Measurements from ENCODE around the gene PTPN9. TPM values are rescaled to one million over a fixed set of nuclear protein-coding genes. Genes with fewer than 3 reads are reported as not detected.

PTPN9 gene
- total and polyA plus RNA-seq, 7 experiments from 2014 or later: 11.2 to 35.6 (median 15.7) TPM

- no peak overlapping the region for H3K27ac ChIP-seq (ENCODE audit: low read depth, low read length)
- POLR2A ChIA-PET: interaction anchor here (1.0 kb wide), 1 partner anchor 9 kb away, joined by 4 read pairs; the partner anchor contains the start of gene SIN3A
Measured at GRCh38 chr15:75460646-75461045, 118.5 kb downstream of the PTPN9 start.

GRCh38 chr15:75459581-75459980 is 119.5 kb downstream of the PTPN9 start:
- H3K27me3 Mint-ChIP-seq: no peaks in the 10 kb centered on the region
- intact Hi-C loops (cut with micrococcal nuclease): loop anchor here (10.0 kb wide), 4 partner anchors 445 to 615 kb away; partner anchors contain the start of genes COX5A (in 1 of the 2), FBXO22 (in 1 of the 2), SCAMP2 (in 1 of the 2) and ULK3 (in 1 of the 2)
- peaks cover 6 to 12% (median 9%) of the 10 kb centered on the region in 7 donors for H3K4me1 Mint-ChIP-seq
- no peaks in the 10 kb centered on the region for H3K9me3 ChIP-seq (ENCODE audit: control insufficient read depth in 2 of 3, low read length in 3 of 3)
- H3K27me3 ChIP-seq (ENCODE audit: control insufficient read depth in 2 of 2, insufficient read depth in 2 of 2, low read length in 2 of 2): no peaks in the 10 kb centered on the region
- DNase-seq (no peak), ATAC-seq (no peak)
- H3K27ac ChIP-seq (ENCODE audit: low read depth, low read length): no peak overlapping the region
- peaks cover 0 to 13% (median 3%) of the 10 kb centered on the region in 3 experiments for H3K36me3 ChIP-seq (ENCODE audit: control insufficient read depth in 2 of 3, insufficient read depth in 3 of 3, low read length in 3 of 3)
- peaks cover 6 to 7% of the 10 kb centered on the region in 2 donors for H3K4me1 ChIP-seq (ENCODE audit: control insufficient read depth in 2 of 2, insufficient read depth in 2 of 2, low read length in 2 of 2)
- ChIA-PET CTCF (no interaction called here), POLR2A (no interaction called here)
- no peaks in the 10 kb centered on the region for H3K36me3 Mint-ChIP-seq
- H3K4me3 Mint-ChIP-seq: no peak overlapping the region
- peak overlapping the region in 1 of 9 donors; percentile 59 for H3K27ac Mint-ChIP-seq
- no peaks in the 10 kb centered on the region for H3K9me3 Mint-ChIP-seq
- H3K4me3 ChIP-seq (ENCODE audit: low read length): no peak overlapping the region

More at GRCh38 chr15:75460646-75461045, 118.5 kb downstream of the PTPN9 start:
- intact Hi-C loops (cut with micrococcal nuclease): no loop called here
- Mint-ChIP-seq H3K9me3 (no peaks in the 10 kb centered on the region), H3K4me3 (no peak overlapping the region), H3K4me1 (peaks cover 6 to 14% (median 9%) of the 10 kb centered on the region in 7 donors), H3K27ac (peak overlapping the region in 4 of 9 donors; percentile 28 to 42 (median 35)), H3K27me3 (no peaks in the 10 kb centered on the region), H3K36me3 (peaks cover 0 to 5% (median 0%) of the 10 kb centered on the region in 5 donors)
- H3K9me3 ChIP-seq (ENCODE audit: control insufficient read depth in 2 of 3, low read length in 3 of 3): no peaks in the 10 kb centered on the region
- DNase-seq: no peak
- H3K36me3 ChIP-seq (ENCODE audit: control insufficient read depth in 2 of 3, insufficient read depth in 3 of 3, low read length in 3 of 3): peaks cover 0 to 7% (median 4%) of the 10 kb centered on the region in 3 experiments
- no peak overlapping the region for H3K4me3 ChIP-seq (ENCODE audit: low read length)
- CTCF ChIA-PET: no interaction called here
- no peak for ATAC-seq
- no peaks in the 10 kb centered on the region for H3K27me3 ChIP-seq (ENCODE audit: control insufficient read depth in 2 of 2, insufficient read depth in 2 of 2, low read length in 2 of 2)
- peaks cover 6 to 7% of the 10 kb centered on the region in 2 donors for H3K4me1 ChIP-seq (ENCODE audit: control insufficient read depth in 2 of 2, insufficient read depth in 2 of 2, low read length in 2 of 2)

- peak overlapping the region; percentile 83 to 96 (median 94) for H3K27ac Mint-ChIP-seq
- POLR2A ChIA-PET: interaction anchor here (0.6 to 9.1 kb wide), 10 partner anchors 11 to 183 kb away, joined by 3 to 175 read pairs (median 6); partner anchors contain the start of genes IMP3, MAN2C1 and SNUPN
- Histone ChIP-seq H3K27ac (ENCODE audit: low read depth, low read length) (peak overlapping the region; percentile 97), H3K4me3 (ENCODE audit: low read length) (peak overlapping the region; percentile 82), H3K27me3 (ENCODE audit: control insufficient read depth in 2 of 2, insufficient read depth in 2 of 2, low read length in 2 of 2) (no peaks in the 10 kb centered on the region), H3K9me3 (ENCODE audit: control insufficient read depth in 2 of 3, low read length in 3 of 3) (no peaks in the 10 kb centered on the region), H3K36me3 (ENCODE audit: control insufficient read depth in 2 of 3, insufficient read depth in 3 of 3, low read length in 3 of 3) (peaks cover 0 to 13% (median 0%) of the 10 kb centered on the region in 3 experiments), H3K4me1 (ENCODE audit: control insufficient read depth in 2 of 2, insufficient read depth in 2 of 2, low read length in 2 of 2) (peaks cover 7 to 19% of the 10 kb centered on the region in 2 donors)
- no peaks in the 10 kb centered on the region for H3K9me3 Mint-ChIP-seq
- peaks cover 11 to 23% (median 17%) of the 10 kb centered on the region in 7 donors for H3K4me1 Mint-ChIP-seq
- DNase-seq: no peak
- ATAC-seq: no peak
- CTCF ChIA-PET: interaction anchor here (2.2 kb wide), 1 partner anchor 52 kb away, joined by 9 read pairs; no protein-coding TSS in a partner anchor
- intact Hi-C loops (cut with micrococcal nuclease): loop anchor here (10.0 kb wide), 4 partner anchors 448 to 612 kb away; partner anchors contain the start of genes COX5A (in 1 of the 2), FBXO22 (in 1 of the 2), SCAMP2 (in 1 of the 2) and ULK3 (in 1 of the 2)
- H3K27me3 Mint-ChIP-seq: no peaks in the 10 kb centered on the region
- peak overlapping the region in 8 of 10 donors; percentile 90 to 98 (median 93) for H3K4me3 Mint-ChIP-seq
- peaks cover 0 to 1% (median 0%) of the 10 kb centered on the region in 5 donors for H3K36me3 Mint-ChIP-seq
Measured at GRCh38 chr15:75456710-75457109, 122.4 kb downstream of the PTPN9 start.

GRCh38 chr15:75455982-75456531 is 123.1 kb downstream of the PTPN9 start:
- peak overlapping the region; percentile 97 for H3K27ac ChIP-seq (ENCODE audit: low read depth, low read length)
- peaks cover 0 to 16% (median 0%) of the 10 kb centered on the region in 3 experiments for H3K36me3 ChIP-seq (ENCODE audit: control insufficient read depth in 2 of 3, insufficient read depth in 3 of 3, low read length in 3 of 3)
- H3K4me1 ChIP-seq (ENCODE audit: control insufficient read depth in 2 of 2, insufficient read depth in 2 of 2, low read length in 2 of 2): peaks cover 7 to 19% of the 10 kb centered on the region in 2 donors
- H3K9me3 ChIP-seq (ENCODE audit: control insufficient read depth in 2 of 3, low read length in 3 of 3): no peaks in the 10 kb centered on the region
- H3K36me3 Mint-ChIP-seq: peaks cover 0 to 1% (median 0%) of the 10 kb centered on the region in 5 donors
- peak overlapping the region; percentile 83 to 96 (median 94) for H3K27ac Mint-ChIP-seq
- H3K27me3 ChIP-seq (ENCODE audit: control insufficient read depth in 2 of 2, insufficient read depth in 2 of 2, low read length in 2 of 2): no peaks in the 10 kb centered on the region
- H3K27me3 Mint-ChIP-seq: no peaks in the 10 kb centered on the region
- DNase-seq (peak in 1 of 9 donors; percentile 55), ATAC-seq (no peak)
- peaks cover 11 to 23% (median 17%) of the 10 kb centered on the region in 7 donors for H3K4me1 Mint-ChIP-seq
- H3K4me3 ChIP-seq (ENCODE audit: low read length): peak overlapping the region; percentile 82
- intact Hi-C loops (cut with micrococcal nuclease): loop anchor here (2.0 to 10.0 kb wide), 6 partner anchors 53 to 611 kb away; partner anchors contain the start of genes COX5A (in 1 of the 2), FBXO22 (in 1 of the 2), PTPN9 (in 1 of the 2) and SCAMP2 (in 1 of the 2)
- no peaks in the 10 kb centered on the region for H3K9me3 Mint-ChIP-seq
- ChIA-PET CTCF (interaction anchor here (1.1 to 2.2 kb wide), 3 partner anchors 50 to 88 kb away, joined by 3 to 12 read pairs (median 9); partner anchors contain the start of gene MAN2C1), POLR2A (interaction anchor here (0.6 to 9.1 kb wide), 26 partner anchors 9 to 564 kb away, joined by 3 to 175 read pairs (median 4); partner anchors contain the start of genes IMP3, MAN2C1, PTPN9 and SNUPN)
- H3K4me3 Mint-ChIP-seq: peak overlapping the region; percentile 88 to 98 (median 93)

- Mint-ChIP-seq H3K36me3 (peaks cover 0 to 1% (median 0%) of the 10 kb centered on the region in 5 donors), H3K9me3 (no peaks in the 10 kb centered on the region), H3K4me3 (peak overlapping the region; percentile 88 to 98 (median 93)), H3K27ac (peak overlapping the region; percentile 83 to 96 (median 94)), H3K4me1 (peaks cover 12 to 24% (median 18%) of the 10 kb centered on the region in 7 donors), H3K27me3 (peaks cover 0 to under 1% (median 0%) of the 10 kb centered on the region in 5 donors)
- peak; percentile 77 to 89 (median 87) for DNase-seq
- POLR2A ChIA-PET: interaction anchor here (0.6 to 9.1 kb wide), 26 partner anchors 9 to 563 kb away, joined by 3 to 175 read pairs (median 4); partner anchors contain the start of genes IMP3, MAN2C1, PTPN9 and SNUPN
- CTCF ChIA-PET: interaction anchor here (1.0 to 2.2 kb wide), 5 partner anchors 50 to 186 kb away, joined by 3 to 12 read pairs (median 9); partner anchors contain the start of gene MAN2C1
- H3K9me3 ChIP-seq (ENCODE audit: control insufficient read depth in 2 of 3, low read length in 3 of 3): no peaks in the 10 kb centered on the region
- H3K4me1 ChIP-seq (ENCODE audit: control insufficient read depth in 2 of 2, insufficient read depth in 2 of 2, low read length in 2 of 2): peaks cover 7 to 20% of the 10 kb centered on the region in 2 donors
- H3K36me3 ChIP-seq (ENCODE audit: control insufficient read depth in 2 of 3, insufficient read depth in 3 of 3, low read length in 3 of 3): peaks cover 0 to 16% (median 0%) of the 10 kb centered on the region in 3 experiments
- no peaks in the 10 kb centered on the region for H3K27me3 ChIP-seq (ENCODE audit: control insufficient read depth in 2 of 2, insufficient read depth in 2 of 2, low read length in 2 of 2)
- peak overlapping the region; percentile 82 for H3K4me3 ChIP-seq (ENCODE audit: low read length)
- peak overlapping the region; percentile 97 for H3K27ac ChIP-seq (ENCODE audit: low read depth, low read length)
- ATAC-seq: no peak
- intact Hi-C loops (cut with micrococcal nuclease): loop anchor here (2.0 to 10.0 kb wide), 6 partner anchors 53 to 611 kb away; partner anchors contain the start of genes COX5A (in 1 of the 2), FBXO22 (in 1 of the 2), PTPN9 (in 1 of the 2) and SCAMP2 (in 1 of the 2)
Measured at GRCh38 chr15:75455424-75455981, 123.6 kb downstream of the PTPN9 start.

Data from naive thymus-derived CD4-positive, alpha-beta T cell (primary cell).